GM19455 (cell line): Measurements from ENCODE around the gene MIGA2.

ENCODE experiments used
- ATAC-seq: cut with Tn5 transposase; IDR thresholded peaks from one replicate; pipeline ENCODE4 v1.9.1; 2021; ENCODE audit not compliant: unreplicated experiment

MIGA2 gene

DNA sequence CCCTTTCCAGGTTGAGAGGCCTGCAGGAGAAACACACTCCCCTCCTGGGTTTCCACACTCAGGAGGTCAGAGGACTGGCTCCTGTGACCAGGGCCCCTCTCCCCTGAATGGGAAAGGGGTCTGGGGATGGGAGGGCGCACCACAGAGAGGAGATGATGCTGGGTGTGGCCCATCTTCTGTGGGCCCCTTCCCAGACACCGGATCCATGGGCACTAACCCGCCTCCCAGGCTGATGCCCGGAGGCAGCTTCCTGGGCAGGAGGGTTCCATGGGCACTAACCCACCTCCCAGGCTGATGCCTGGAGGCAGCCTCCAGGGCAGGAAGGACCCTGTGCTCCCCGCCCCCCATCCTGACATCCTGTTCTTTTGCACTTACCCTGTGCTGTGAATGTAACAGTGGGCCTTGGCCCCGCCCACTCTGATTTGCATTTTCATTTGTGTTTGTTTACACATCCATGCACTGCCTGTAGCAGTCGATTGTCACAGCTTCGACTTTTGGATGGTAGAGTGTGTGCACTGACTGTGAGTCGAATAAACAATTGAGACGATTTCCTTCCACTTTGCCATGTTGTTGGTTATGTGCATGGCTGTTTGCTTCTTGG lies 35.2 kb downstream of the MIGA2 start:
- no peak for ATAC-seq

DNA sequence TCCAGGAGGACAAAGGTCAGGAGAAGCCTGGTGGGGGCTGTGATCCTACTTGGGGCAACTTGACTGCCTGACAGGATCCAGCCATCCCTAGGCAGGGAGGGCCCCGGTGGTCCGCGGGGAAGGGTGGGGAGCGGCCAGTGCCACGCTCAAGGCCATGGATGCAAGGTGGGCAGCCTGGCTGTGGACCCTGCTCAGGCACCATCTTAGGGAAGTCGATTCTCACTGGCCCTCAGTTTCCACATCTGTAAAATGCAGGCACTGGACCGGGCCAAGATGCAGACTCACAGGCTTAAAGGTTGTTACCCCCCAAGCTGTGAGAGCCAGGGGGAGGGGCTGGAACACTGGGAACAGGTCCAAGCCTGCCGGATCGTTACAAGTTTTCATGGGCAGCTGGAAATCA lies 35.7 kb downstream of the MIGA2 start:
- ATAC-seq: no peak

DNA sequence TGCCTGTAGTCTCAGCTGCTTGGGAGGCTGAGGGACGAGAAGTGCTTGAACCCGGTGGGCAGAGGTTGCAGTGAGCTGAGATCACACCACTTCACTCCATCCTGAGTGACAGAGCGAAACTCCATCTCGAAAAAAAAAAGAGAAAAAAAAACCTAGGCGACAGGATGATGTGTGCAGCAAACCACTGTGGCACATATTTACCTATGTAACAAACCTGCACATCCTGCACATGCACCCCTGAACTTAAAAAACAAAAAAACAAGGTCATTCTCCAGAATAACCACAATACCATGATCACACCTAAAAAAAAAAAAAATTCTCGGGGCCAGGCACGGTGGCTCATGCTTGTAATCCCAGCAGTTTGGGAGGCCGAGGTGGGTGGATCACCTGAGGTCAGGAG lies 37.0 kb downstream of the MIGA2 start:
- ATAC-seq: no peak

DNA sequence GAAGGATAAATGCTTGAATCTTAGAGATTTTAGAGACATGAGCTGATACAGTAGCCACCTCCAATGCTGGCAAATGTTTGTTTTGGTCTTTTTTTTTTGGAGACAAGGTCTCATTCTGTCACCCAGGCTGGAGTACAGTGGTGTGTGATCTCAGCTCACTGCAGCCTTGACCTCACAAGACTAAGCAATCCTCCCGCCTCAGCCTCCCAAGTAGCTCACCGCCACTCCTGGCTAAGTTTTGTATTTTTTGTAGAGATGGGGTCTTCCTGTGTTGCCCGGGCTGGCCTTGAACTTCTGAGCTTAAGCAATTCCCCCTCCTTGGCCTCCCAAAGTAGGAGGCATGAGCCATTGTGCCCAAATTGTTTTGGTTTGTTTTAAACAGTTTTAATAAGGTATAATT lies 37.7 kb downstream of the MIGA2 start:
- ATAC-seq: no peak

DNA sequence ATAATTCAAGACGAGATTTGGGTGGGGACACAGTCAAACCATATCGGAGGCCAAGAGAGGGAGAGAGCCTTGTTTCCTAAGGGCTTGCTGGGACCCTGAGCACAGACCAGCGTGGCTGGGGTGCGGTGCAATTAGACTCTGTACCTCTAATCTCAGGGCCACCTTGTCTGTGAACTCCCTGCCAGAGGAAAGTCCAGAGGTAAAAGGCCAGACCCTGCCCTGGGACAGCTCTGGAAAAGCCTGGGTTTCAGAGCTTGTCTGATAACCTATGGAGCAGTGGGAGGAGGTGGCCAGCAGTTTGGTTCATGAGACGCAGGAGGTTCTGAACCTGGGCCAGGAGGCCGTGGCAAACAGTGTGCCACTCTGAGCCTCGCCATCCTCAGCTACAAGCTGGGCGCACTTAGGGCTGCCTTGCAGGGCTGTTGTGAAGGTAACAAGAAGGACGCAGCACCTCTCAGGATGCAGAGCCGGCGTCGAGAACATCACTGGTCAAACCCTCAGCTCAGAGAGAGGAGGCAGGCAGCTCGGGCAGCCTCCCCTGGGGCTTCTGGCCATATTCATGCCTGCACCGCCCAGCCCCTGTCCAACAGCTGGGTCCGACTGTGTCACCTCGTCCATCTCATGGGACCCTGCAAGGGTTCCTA lies 39.7 kb downstream of the MIGA2 start:
- no peak for ATAC-seq

DNA sequence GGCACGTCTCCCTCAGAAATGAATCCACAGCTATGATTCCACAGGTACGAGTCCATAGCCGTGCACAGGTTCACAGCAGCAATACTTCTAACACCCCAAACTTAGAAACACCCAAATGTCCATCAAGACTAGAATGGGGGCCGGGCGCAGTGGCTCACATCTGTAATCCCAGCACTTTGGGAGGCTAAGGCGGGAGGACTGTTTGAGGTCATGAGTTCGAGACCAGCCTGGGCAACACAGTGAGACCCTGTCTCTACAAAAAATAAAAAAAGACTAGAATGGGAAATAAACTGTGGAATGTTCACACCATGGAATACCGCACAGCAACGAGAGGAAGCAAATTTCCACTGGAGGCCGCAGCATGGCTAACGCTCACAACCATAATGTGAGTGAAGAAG lies 40.2 kb downstream of the MIGA2 start:
- ATAC-seq: no peak

DNA sequence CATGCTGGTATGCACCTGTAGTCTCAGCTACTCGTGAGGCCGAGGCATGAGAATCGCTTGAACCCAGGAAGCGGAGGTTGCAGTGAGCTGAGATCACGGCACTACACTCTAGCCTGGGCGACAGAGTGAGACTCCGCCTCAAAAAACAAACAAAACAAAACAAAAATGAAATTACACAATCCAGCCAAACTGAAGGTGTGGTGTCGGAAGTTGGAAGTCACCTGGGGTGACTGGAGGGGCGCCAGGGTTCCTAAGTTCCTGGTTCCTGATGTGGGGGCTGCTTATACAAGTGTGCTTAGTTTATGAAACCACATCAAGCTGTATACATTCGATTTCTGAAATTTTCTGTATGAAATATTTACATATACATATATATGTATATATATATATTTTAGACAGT lies 40.8 kb downstream of the MIGA2 start:
- no peak for ATAC-seq

DNA sequence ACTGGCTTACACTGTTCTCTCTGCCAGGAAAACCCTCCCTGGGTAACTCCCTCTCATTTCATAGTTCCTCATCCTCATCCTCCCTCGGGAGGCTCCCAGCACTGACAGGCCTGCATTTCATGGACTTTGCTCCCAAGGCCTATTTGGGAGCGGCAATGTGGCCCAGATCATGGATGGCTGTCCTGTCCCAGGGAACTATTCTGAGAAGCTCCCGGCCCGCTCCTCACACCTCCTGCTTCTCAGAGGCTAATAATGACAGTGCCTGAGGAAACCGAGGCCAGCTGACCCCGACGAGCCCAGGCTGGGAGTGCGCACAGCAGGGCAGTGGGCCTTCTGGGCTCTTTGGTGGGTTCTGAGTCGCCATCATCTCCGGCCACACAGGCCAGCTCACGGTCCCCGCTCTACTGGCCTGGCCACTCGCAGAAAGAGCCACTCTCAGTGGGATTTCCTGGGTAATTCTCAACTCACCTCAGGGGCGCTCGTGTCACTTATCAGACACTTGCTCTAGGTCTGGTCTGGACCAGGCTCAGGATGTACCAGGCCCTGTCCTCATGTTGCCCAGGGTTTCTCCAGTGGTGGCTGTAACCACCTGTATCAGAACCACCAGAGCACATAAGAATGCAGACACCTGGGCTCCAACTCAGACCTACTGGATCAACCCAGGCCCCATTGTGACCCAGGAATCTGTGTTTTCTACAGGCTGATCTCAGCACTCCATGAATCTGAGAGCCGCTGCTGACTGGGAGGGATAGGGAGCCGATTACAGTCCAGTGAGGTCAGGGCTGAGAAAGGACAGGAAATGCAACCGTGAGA lies 42.5 kb downstream of the MIGA2 start:
- ATAC-seq: no peak

DNA sequence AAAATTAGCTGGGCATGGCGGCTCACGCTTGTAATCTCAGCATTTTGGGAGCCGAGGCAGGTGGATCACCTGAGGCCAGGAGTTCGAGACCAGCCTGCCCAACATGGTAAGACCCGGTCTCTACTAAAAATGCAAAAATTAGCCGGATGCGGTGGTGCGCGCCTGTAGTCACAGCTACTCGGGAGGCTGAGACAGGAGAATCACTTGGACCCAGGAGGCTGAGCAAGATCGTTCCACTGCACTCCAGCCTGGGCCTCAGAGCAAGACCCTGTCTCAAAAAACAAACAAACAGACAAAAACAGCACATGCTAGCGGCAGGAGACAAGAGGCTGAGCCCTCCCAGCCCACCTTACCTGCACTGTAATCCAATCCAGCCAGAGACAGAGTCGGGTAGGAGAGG lies 43.4 kb downstream of the MIGA2 start:
- ATAC-seq: no peak

DNA sequence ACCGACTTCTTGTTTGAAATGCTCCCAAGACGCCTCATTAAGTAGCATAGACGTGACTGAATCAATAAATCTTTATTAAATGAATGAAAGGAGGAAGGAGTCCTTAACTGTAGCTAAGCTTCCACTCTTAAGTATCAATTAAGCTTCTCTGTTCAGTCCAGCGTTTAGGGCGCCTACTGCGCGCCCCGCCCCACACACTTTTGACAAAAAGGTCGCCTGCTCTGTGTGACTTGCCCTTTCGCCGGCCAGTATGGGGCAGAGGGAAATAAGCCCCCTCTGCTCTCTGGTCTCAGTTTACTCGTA lies 43.8 kb downstream of the MIGA2 start:
- ATAC-seq: no peak

DNA sequence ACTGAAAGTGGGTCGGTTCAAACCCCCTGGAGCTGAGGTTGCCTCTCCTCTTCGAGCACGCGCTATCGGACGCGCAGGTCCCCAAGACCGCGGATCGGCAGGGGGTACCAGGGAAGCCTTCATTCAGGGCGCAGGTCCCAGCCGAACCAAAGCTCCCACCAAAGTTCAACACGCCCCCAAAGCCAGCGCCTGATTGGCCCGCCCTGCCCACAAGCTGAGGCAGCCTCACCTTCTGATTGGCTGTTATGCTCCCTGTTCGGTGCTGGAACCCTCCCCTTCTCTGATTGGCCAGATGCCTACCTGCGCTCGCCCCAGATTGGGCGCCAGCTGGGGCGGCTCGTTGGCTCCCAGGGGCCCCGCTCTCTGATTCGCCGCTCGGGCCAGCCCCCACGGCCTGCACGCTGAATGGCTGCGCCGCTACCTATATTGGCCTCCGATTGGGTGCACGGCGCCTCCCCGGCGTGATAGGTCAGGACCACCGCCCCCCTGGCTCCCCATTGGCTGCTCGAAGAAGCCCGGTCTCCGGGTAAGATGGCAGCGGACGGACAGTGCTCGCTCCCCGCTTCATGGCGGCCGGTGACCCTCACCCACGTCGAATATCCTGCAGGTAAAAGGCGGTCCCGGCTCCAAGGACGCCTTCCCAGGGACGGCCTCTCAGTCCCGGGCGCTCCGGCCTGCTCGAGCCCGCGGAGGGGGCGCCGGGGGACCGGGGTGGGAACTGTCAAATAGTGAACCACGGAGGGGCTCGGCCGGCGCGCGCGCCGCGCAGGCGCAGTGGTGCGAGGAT lies 44.4 kb downstream of the MIGA2 start, which contains the start of gene DOLPP1:
DOLPP1 (plus strand) TSS at position 511 of the 787 bp plus-strand sequence; CDS start at position 532, 21 bp downstream.
- peak; percentile 95 for ATAC-seq

DNA sequence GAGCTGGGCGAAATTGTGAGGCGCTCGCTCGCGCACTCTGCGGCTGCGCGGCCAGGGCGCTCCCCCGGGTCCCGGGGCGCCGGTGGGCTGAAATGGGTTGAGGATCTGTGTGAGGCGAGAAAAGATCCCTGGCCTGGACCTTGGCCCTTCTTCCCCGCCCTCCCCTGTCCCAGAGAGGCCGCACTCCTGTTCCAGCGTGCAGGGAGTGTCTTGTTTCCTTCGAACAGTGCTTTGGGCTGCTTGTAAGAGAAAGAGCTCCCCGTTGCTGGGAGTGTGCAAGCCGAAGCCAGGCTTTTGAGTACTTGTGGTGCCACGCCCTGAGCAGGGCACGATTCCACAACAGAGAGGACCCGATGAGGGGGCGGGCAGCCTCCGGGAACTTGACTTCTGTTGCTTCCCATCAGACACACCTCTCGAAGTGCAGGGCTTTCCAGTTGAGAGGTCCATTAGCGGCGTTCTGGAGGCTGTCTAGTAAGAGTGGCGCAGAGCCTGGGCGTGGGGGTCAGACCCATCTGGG lies 45.0 kb downstream of the MIGA2 start:
- no peak for ATAC-seq

DNA sequence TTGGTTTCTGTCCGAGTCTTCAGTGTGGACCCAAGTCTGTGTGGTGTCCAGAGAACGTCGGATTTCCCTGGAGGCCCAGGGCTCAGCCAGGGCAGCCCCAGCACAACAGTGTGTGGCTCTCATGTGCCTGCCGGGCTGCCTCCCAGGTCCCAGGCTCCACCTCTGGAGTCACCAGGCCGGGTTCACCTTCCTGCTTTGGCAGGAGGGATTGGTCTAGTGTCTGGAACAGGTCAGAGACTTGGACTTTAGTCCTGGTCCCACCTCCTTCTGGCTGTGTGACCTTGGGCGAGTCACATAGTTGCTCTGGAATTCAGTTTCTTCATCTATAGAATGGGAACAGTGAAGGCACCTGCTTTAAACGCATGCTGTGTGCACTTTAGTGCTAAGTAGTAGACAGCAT lies 47.7 kb downstream of the MIGA2 start:
- no peak for ATAC-seq

DNA sequence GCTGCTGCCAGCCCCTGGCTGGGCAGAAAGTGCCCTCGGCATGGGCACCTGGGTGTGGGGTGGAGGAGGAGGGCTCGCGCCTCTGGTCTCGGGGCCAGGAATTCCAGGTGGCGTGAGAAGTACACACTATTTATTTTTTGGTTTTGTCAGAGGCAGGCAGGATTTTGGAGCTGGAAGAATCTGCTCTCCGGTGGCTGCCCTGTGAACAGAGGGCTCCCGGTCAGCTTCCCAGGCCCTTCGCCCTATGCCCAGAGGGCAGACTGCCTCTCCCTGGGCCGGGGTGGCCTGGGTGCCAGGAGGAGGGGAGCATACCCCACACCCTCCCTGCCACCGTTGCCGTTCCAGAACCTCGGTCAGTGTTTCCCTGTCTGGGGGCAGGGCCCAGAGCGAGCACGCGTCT lies 52.8 kb downstream of the MIGA2 start:
- ATAC-seq: no peak

DNA sequence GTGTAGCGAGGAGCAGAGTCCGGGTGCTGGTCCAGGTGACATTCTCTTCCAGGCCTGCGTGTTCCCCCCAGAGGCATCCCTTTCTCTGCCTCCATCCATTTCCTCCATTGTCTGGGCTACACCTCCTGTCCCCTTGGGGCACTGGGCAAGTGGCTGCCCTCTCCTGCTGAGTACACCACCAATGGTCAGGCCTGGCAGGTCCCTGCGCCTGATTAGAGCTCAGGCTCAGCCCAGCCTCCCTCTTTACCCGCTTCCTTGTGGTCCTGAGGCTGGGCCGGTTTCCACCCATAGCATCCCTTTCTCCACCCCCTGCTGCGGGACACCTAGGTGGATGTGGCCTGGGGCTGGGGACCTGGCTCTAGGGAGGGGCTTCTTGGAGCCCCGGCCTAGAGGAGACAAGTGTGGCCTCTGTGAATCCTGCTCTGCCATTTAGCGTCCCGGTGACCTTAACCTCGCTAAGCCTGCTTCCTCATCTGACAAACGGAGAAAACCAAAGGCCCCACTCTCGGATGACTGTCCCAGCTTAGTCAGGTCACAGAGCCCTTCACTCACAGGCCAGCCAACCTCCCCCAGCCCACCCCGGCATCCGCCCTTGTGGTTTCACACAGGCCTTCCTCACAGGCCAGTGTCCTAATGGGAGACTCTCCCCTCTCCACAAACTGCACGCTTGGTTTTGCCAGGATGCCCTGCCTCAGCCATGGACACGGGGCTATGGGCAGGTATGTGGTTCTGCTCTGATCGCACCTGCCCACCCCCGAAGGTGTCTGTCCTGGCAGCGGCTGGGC lies 57.4 kb downstream of the MIGA2 start:
- no peak for ATAC-seq

DNA sequence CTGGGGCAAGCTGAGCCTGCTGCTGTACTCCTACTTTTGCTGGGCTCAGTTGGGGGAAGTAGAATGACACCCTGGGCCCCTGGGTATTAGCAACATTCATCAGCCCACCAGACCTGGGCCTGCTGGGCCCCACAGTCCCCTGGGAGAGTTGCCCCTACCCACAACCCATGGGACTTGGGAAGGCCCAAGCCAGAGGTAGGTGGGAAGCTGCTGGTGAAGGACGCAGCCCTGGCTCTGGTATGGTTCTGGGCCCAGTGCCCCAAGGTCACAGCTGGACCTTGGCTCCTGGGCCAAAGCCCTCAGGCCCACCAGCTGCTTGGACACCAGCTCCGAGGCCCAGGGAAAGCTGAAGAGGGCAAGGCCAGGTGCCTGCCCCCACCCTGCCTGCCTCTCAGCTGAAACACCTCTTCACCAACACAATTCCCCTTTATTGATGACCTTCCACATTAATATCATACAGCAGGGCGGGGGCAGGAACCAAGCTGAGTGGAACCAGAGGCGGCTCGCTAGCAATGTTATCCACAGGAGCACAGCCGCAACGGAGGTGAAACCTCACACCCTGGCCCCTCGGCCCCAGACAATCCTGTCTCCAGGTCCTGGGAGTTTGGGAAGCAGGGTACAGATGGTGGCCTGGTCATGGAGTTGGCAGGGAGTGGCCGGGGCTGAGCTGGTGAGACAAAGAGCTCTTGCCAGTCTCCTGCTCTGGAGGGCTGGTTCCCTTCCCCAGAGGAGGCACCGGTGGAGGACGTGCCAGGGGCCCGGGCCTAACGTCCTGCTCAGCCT lies 58.2 kb downstream of the MIGA2 start:
- ATAC-seq: no peak

DNA sequence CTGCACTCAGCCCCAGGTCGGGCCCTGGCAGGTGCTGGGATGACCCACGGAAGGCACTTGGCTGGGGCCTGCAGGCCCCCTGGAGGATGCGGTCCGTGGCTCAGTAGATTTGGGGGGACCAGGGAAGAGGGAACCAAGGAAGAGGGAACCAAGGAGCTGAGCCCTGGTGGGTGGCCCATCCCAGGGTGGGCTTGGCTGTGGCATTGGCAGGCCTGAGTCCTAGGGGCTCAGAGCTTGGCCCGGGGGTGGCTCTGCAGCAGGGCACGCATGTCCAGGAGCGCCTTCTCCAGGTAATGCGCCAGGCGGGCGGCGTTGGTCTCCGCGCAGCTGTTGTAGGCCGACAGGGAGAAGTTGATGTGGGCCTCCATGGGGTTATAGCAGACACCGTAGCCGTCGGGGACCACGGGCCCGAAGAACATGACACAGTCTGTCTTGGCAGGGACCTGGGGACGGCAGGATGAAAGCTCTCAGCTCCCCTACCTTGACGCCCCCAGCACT lies 58.8 kb downstream of the MIGA2 start:
- ATAC-seq: no peak

DNA sequence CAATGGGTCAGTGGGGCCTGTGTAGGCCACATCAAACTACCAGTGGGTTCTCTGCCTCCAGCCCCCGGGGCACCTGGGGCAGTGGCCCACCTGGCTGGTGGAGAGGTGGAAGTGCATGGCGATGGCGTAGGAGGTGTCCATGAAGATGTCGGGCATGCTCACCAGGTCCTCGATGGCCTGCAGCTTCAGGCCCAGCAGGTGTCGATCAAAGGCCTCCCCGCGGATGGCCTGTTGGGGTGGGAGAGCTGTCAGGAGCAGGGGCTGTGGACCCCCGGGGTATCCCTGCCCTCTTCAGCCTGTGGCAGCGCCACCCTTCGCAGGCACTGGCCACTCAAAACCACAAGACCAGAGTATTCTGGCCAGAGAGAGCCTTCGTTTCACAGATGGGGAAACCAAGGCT lies 59.5 kb downstream of the MIGA2 start:
- no peak for ATAC-seq

DNA sequence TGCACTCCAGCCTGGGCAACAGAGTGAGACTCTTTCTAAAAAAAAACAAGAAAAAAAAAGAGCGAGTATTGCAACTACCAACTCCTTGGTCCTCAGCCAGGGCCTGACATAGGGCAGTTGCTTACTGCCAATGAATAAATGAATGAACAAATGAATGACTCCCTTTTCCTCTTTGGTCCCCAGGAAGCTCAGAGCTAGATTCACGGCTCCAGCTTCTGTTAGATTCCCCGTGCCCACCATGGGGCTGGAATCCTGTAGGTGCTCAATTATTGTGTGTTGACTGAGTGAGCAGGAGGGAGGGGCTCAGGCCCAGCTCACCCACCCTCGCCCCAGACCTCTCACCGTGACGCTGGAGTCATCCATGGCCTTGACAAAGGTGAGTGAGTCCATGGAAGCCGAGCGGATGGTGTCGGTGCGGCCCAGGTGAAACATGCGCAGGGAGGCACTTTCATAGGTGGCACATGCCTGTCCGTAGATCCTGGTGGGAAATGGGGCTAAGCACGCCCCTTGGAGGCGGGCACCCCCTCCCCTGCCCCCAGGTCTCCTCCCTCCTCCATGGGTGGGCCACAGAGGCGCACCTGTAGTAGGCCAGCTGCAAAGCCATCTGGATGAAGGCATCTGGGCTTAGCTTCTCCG lies 61.4 kb downstream of the MIGA2 start:
- no peak for ATAC-seq
